HEK293 (cell line): ENCODE measurements around the gene MIEF2.

Experiments used
- CTCF ChIA-PET: fragments of 350-600 bp; formaldehyde crosslinking; extraction: SDS; loops from one replicate; lab custom pipeline; 2021; ENCODE audit warnings: antibody characterized with exemption; lab: Yijun Ruan, JAX
- POLR2A ChIA-PET: fragments of 300-600 bp; formaldehyde crosslinking; extraction: SDS; loops from one replicate; lab custom pipeline; 2020; ENCODE audit warnings: antibody characterized with exemption, inconsistent platforms; lab: Yijun Ruan, JAX
- H3K27ac ChIP-seq: fragments of 200-500 bp; sonication (Bioruptor generic); 2 replicates; pipeline ENCODE4 v1.5.1; 2014; ENCODE audit warnings: low read depth, low read length, control low read depth, inconsistent platforms; ENCODE audit errors: extremely low read depth
- H3K36me3 ChIP-seq, 2 experiments: fragments of 200-500 bp in 1 of 2; sonication (Bioruptor generic) in 1 of 2; 1 replicate in 1 of 2; 2 replicates in 1 of 2; pipeline ENCODE4 v1.5.1; 2014 to 2017; ENCODE audit warnings: inconsistent platforms in 2 of 2, low read length in 2 of 2; ENCODE audit not compliant: control insufficient read depth in 2 of 2, insufficient read depth in 1 of 2
- H3K4me1 ChIP-seq: fragments of 200-500 bp; sonication (Bioruptor generic); 2 replicates; pipeline ENCODE4 v1.5.1; 2014; ENCODE audit warnings: mild to moderate bottlenecking, low read length, inconsistent platforms; ENCODE audit not compliant: control insufficient read depth, insufficient read depth
- H3K4me3 ChIP-seq: 2 replicates; pipeline ENCODE4 v1.5.1; 2011; ENCODE audit warnings: low read depth, mild to moderate bottlenecking, control low read depth, low read length, moderate library complexity
- H3K9me3 ChIP-seq: fragments of 200-500 bp; sonication (Bioruptor generic); 2 replicates; pipeline ENCODE4 v1.5.1; 2014; ENCODE audit warnings: low read depth, low read length, inconsistent platforms; ENCODE audit not compliant: control insufficient read depth, insufficient read depth
- BCL11A ChIP-seq: fragments of 450-650 bp; formaldehyde crosslinking; IDR thresholded peaks from 2 replicates; pipeline ENCODE4 v1.5.1; 2016; ENCODE audit warnings: low read depth, missing biosample characterization, missing genetic modification characterization
- GFI1B ChIP-seq: fragments of 450-650 bp; formaldehyde crosslinking; IDR thresholded peaks from 2 replicates; pipeline ENCODE4 v1.5.1; 2016; ENCODE audit warnings: missing biosample characterization, missing genetic modification characterization
- GLIS1 ChIP-seq: fragments of 450-650 bp; formaldehyde crosslinking; IDR thresholded peaks from 2 replicates; pipeline ENCODE4 v1.5.1; 2016; ENCODE audit warnings: missing biosample characterization, missing genetic modification characterization
- HOXA7 ChIP-seq: sonication (generic); formaldehyde crosslinking; IDR thresholded peaks from 2 replicates; pipeline ENCODE4 v1.8.1; 2022; ENCODE audit warnings: missing genetic modification reagents, borderline replicate concordance
- HOXD13 ChIP-seq: sonication (generic); formaldehyde crosslinking; IDR thresholded peaks from 2 replicates; pipeline ENCODE4 v1.8.0; 2022; ENCODE audit warnings: missing genetic modification reagents, borderline replicate concordance
- KLF1 ChIP-seq: fragments of 450-650 bp; formaldehyde crosslinking; IDR thresholded peaks from 2 replicates; pipeline ENCODE4 v1.5.1; 2016; ENCODE audit warnings: missing biosample characterization, missing genetic modification characterization
- KLF10 ChIP-seq: fragments of 450-650 bp; IDR thresholded peaks from 2 replicates; pipeline ENCODE4 v1.5.1; 2018; ENCODE audit warnings: missing biosample characterization, mild to moderate bottlenecking, missing genetic modification characterization
- OSR2 ChIP-seq: fragments of 450-650 bp; formaldehyde crosslinking; IDR thresholded peaks from 2 replicates; pipeline ENCODE4 v1.5.1; 2016; ENCODE audit warnings: missing biosample characterization, missing genetic modification characterization
- REPIN1 ChIP-seq: fragments of 450-650 bp; formaldehyde crosslinking; IDR thresholded peaks from 2 replicates; pipeline ENCODE4 v1.5.1; 2017; ENCODE audit warnings: missing biosample characterization, missing genetic modification characterization, low read depth
- SCRT1 ChIP-seq: fragments of 450-650 bp; formaldehyde crosslinking; IDR thresholded peaks from 2 replicates; pipeline ENCODE4 v1.5.1; 2016; ENCODE audit warnings: missing biosample characterization, missing genetic modification characterization, borderline replicate concordance
- SETDB1 ChIP-seq: IDR thresholded peaks from one replicate; pipeline ENCODE4 v1.6.1; 2017; ENCODE audit warnings: mild to moderate bottlenecking, low read length, moderate library complexity, mixed read lengths; ENCODE audit not compliant: insufficient read length
- WT1 ChIP-seq: fragments of 450-650 bp; formaldehyde crosslinking; IDR thresholded peaks from 2 replicates; pipeline ENCODE4 v1.5.1; 2016; ENCODE audit warnings: missing biosample characterization, missing genetic modification characterization
- ZFP69B ChIP-seq: fragments of 450-650 bp; formaldehyde crosslinking; IDR thresholded peaks from 2 replicates; pipeline ENCODE4 v1.5.1; 2016; ENCODE audit warnings: missing biosample characterization, missing genetic modification characterization
- ZIC2 ChIP-seq: fragments of 450-650 bp; formaldehyde crosslinking; IDR thresholded peaks from 2 replicates; pipeline ENCODE4 v1.5.1; 2016; ENCODE audit warnings: missing biosample characterization, missing genetic modification characterization
- ZNF184 ChIP-seq: fragments of 450-650 bp; IDR thresholded peaks from 2 replicates; pipeline ENCODE4 v1.5.1; 2018; ENCODE audit warnings: missing biosample characterization, mild to moderate bottlenecking, missing genetic modification characterization
- ZNF19 ChIP-seq: fragments of 450-650 bp; formaldehyde crosslinking; IDR thresholded peaks from 2 replicates; pipeline ENCODE4; 2016; ENCODE audit warnings: missing biosample characterization, missing genetic modification characterization, low read depth
- ZNF24 ChIP-seq: fragments of 450-650 bp; formaldehyde crosslinking; IDR thresholded peaks from 2 replicates; pipeline ENCODE4 v1.5.1; 2016; ENCODE audit warnings: missing biosample characterization, missing genetic modification characterization
- ZNF302 ChIP-seq: fragments of 450-650 bp; formaldehyde crosslinking; IDR thresholded peaks from 2 replicates; pipeline ENCODE4 v1.5.1; 2016; ENCODE audit warnings: missing biosample characterization, missing genetic modification characterization, low read depth
- ZNF350 ChIP-seq: fragments of 450-650 bp; formaldehyde crosslinking; IDR thresholded peaks from 2 replicates; pipeline ENCODE4 v1.5.0; 2017; ENCODE audit warnings: missing biosample characterization, mild to moderate bottlenecking, missing genetic modification characterization
- ZNF530 ChIP-seq: fragments of 450-650 bp; formaldehyde crosslinking; IDR thresholded peaks from 2 replicates; pipeline ENCODE4 v1.5.1; 2016; ENCODE audit warnings: low read depth, missing biosample characterization, missing genetic modification characterization
- ZNF548 ChIP-seq: fragments of 450-650 bp; formaldehyde crosslinking; IDR thresholded peaks from 2 replicates; pipeline ENCODE4 v1.5.1; 2016; ENCODE audit warnings: missing biosample characterization, missing genetic modification characterization
- ZNF664 ChIP-seq: fragments of 450-650 bp; formaldehyde crosslinking; IDR thresholded peaks from 2 replicates; pipeline ENCODE4 v1.5.1; 2016; ENCODE audit warnings: missing biosample characterization, missing genetic modification characterization
- ZNF843 ChIP-seq: fragments of 450-650 bp; formaldehyde crosslinking; IDR thresholded peaks from 2 replicates; pipeline ENCODE4 v1.5.1; 2016; ENCODE audit warnings: missing biosample characterization, missing genetic modification characterization
- TF ChIP-seq, protein P1 (sequence below): fragments of 450-650 bp; formaldehyde crosslinking; IDR thresholded peaks from 2 replicates; pipeline ENCODE4 v1.5.1; 2016; ENCODE audit warnings: missing biosample characterization, missing genetic modification characterization
- TF ChIP-seq, protein P2 (sequence below): fragments of 450-650 bp; formaldehyde crosslinking; IDR thresholded peaks from 2 replicates; pipeline ENCODE4 v1.5.1; 2016; ENCODE audit warnings: missing biosample characterization, missing genetic modification characterization

Gene MIEF2

DNA sequence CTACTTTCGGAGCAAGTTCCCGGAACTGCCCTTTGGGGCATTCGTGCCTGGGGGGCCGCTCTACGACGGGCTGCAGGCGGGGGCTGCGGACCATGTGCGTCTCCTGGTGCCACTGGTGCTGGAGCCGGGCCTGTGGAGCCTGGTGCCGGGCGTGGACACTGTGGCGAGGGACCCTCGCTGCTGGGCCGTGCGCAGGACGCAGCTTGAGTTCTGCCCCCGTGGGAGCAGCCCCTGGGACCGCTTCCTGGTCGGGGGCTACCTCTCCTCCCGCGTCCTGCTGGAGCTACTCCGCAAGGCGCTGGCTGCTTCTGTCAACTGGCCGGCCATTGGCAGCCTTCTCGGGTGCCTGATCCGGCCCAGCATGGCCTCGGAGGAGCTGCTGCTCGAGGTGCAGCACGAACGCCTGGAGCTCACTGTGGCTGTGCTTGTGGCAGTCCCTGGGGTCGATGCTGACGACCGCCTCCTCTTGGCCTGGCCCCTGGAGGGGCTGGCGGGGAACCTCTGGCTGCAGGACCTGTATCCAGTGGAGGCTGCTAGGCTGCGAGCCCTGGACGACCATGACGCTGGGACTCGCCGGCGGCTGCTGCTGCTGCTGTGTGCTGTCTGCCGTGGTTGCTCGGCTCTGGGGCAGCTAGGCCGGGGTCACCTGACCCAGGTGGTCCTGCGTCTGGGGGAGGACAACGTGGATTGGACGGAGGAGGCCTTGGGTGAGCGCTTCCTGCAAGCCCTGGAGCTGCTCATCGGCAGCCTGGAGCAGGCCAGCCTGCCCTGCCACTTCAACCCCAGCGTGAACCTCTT lies 3.6 kb downstream of the MIEF2 start:
- H3K36me3 ChIP-seq = peaks cover 2 to 35% of the 10 kb centered on the region in 2 experiments; a peak in 2 of 3 replicates
- ChIA-PET CTCF (interaction anchor here (0.7 kb wide), 1 partner anchor 15 kb away, joined by 3 read pairs; no protein-coding TSS in a partner anchor), POLR2A (interaction anchor here (0.9 to 2.5 kb wide), 2 partner anchors 16 to 51 kb away, joined by 3 to 9 read pairs; partner anchors contain the start of genes SMCR8 and TOP3A)
- H3K9me3 ChIP-seq = no peaks in the 10 kb centered on the region
- no peak for TF ChIP-seq GLIS1 (tag by site-specific recombination)
- TF ChIP-seq ZNF548 (tag by site-specific recombination) = no peak
- no peak for TF ChIP-seq ZNF350 (tag by site-specific recombination)
- no peak for TF ChIP-seq ZNF530
- TF ChIP-seq ZNF19 (tag by site-specific recombination) = no peak
- no peak for TF ChIP-seq REPIN1 (tag by site-specific recombination)
- TF ChIP-seq HOXD13 (CRISPR knock-in tag) = no peak
- TF ChIP-seq, protein P1, sequence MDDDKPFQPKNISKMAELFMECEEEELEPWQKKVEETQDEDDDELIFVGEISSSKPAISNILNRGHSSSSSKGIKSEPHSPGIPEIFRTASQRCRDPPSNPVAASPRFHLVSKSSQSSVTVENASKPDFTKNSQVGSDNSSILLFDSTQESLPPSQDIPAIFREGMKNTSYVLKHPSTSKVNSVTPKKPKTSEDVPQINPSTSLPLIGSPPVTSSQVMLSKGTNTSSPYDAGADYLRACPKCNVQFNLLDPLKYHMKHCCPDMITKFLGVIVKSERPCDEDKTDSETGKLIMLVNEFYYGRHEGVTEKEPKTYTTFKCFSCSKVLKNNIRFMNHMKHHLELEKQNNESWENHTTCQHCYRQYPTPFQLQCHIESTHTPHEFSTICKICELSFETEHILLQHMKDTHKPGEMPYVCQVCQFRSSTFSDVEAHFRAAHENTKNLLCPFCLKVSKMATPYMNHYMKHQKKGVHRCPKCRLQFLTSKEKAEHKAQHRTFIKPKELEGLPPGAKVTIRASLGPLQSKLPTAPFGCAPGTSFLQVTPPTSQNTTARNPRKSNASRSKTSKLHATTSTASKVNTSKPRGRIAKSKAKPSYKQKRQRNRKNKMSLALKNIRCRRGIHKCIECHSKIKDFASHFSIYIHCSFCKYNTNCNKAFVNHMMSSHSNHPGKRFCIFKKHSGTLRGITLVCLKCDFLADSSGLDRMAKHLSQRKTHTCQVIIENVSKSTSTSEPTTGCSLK = no peak
- no peak for TF ChIP-seq OSR2
- TF ChIP-seq HOXA7 (CRISPR knock-in tag) = no peak
- no peak for TF ChIP-seq ZNF843 (tag by site-specific recombination)
- no peak for TF ChIP-seq ZNF664
- TF ChIP-seq WT1 (tag by site-specific recombination) = no peak
- no peak for TF ChIP-seq GFI1B (tag by site-specific recombination)
- TF ChIP-seq ZNF24 = no peak
- TF ChIP-seq ZIC2 (tag by site-specific recombination) = no peak
- no peak for TF ChIP-seq KLF1 (tag by site-specific recombination)
- no peak for TF ChIP-seq SCRT1 (tag by site-specific recombination)
- TF ChIP-seq ZNF184 (tag by site-specific recombination) = no peak
- no peak for TF ChIP-seq BCL11A
- no peak overlapping the region for H3K4me3 ChIP-seq
- H3K4me1 ChIP-seq = peaks cover 6% of the 10 kb centered on the region; the same call in 1 of the 2 replicates
- no peak overlapping the region for H3K27ac ChIP-seq

DNA sequence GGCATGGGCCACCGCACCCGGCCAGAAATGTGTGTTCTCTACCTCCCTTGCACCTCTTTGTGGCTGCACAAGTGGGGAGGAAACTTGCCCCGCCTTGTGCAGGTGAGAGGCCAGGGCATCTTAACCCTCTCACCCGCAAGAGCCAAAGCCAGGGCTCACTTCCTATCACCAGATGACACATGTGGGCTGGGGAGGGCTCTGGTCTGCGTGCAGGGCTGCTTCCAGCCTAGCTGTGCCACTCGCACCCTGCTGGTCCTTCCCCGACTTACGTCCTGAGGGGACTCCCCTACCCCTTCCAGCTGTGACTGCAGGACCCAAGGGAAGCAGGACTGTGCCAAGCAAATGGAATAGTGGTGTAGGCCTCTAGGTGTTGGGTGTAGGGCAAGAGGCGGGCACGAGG lies 6.9 kb downstream of the MIEF2 start:
- no peaks in the 10 kb centered on the region for H3K9me3 ChIP-seq
- H3K27ac ChIP-seq = no peak overlapping the region
- peaks cover 6% of the 10 kb centered on the region; the same call in 1 of the 2 replicates for H3K4me1 ChIP-seq
- H3K4me3 ChIP-seq = no peak overlapping the region
- CTCF ChIA-PET = interaction anchor here (0.5 to 1.2 kb wide), 3 partner anchors 10 to 68 kb away, joined by 3 read pairs; partner anchors contain the start of genes SMCR8 and TOP3A
- no peak for TF ChIP-seq ZNF302 (tag by site-specific recombination)
- TF ChIP-seq, protein P2, sequence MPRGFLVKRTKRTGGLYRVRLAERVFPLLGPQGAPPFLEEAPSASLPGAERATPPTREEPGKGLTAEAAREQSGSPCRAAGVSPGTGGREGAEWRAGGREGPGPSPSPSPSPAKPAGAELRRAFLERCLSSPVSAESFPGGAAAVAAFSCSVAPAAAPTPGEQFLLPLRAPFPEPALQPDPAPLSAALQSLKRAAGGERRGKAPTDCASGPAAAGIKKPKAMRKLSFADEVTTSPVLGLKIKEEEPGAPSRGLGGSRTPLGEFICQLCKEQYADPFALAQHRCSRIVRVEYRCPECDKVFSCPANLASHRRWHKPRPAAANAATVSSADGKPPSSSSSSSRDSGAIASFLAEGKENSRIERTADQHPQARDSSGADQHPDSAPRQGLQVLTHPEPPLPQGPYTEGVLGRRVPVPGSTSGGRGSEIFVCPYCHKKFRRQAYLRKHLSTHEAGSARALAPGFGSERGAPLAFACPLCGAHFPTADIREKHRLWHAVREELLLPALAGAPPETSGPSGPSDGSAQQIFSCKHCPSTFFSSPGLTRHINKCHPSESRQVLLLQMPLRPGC (tag by site-specific recombination) = no peak
- no peak for TF ChIP-seq KLF10
- no peak for TF ChIP-seq ZFP69B
- TF ChIP-seq SETDB1 = no peak
- peak; percentile 27; the same call in 1 of the 2 replicates for TF ChIP-seq ZIC2 (tag by site-specific recombination)
- H3K36me3 ChIP-seq = peaks cover 11 to 59% of the 10 kb centered on the region in 2 experiments; a peak in 2 of 3 replicates
- POLR2A ChIA-PET = interaction anchor here (1.1 to 2.1 kb wide), 2 partner anchors 18 to 20 kb away, joined by 3 to 5 read pairs; no protein-coding TSS in a partner anchor
